ENCODE results near the gene MCM9.
A peak's percentile ranks its signal among the peaks of the same experiment; 100 is the strongest.

Gene MCM9

DNA sequence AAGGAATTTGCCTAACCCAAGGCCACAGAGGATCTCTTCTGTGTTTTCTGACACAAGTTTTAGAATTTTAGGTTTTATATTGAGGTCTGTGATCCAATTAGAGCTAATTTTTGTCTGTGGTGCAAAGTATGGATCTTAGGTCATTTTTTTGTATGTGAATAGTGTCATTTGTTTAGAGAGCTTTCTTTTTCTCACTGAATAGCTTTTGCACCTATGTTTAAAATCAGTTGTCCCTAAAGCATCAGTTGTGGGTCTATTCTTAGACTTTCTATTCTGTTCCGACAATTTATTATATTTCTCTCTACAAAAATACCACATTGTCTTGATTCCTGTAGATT, 341 bp upstream of the MCM9 start:
- TF ChIP-seq CTCF (IDR thresholded peaks at IDR 0.05) = no peak
- peak overlapping the region; percentile 93 to 95 for H3K27ac ChIP-seq
- peak overlapping the region; percentile 83 for H3K4me3 ChIP-seq
- DNase-seq (ENCODE audit: low spot score) = no peak

DNA sequence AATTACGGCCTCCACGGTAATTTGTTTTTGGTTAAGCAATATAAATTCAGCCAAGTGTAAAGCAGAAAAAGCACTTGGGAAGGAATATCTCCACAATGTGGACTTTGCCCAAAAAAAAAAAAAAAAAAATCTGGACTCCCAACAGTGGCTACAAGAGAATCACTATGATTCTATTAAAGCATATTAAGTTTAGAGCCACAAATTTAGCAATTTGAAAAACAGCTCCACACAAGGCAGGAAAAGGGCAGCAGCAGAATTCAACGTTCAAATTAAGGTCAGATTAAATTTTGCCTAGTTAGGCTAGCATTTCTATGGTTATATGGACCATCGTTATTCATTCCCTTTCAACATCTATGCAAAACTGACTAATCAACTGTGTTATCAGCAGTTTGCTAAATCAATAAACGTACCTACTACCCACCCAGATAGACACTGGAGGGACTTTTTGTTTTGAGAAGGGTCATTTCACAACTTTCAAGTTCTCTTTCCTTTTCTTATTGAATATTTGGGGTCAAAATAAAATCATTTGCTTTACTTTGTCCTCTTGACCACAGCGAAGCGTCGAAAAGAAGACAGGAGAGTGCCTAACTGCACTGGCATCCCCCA, 1.0 kb downstream of the MCM9 start:
- H3K4me3 ChIP-seq = peak overlapping the region; percentile 83
- TF ChIP-seq CTCF (IDR thresholded peaks at IDR 0.05) = no peak
- H3K27ac ChIP-seq = peak overlapping the region; percentile 93 to 95
- DNase-seq (ENCODE audit: low spot score) = no peak

DNA sequence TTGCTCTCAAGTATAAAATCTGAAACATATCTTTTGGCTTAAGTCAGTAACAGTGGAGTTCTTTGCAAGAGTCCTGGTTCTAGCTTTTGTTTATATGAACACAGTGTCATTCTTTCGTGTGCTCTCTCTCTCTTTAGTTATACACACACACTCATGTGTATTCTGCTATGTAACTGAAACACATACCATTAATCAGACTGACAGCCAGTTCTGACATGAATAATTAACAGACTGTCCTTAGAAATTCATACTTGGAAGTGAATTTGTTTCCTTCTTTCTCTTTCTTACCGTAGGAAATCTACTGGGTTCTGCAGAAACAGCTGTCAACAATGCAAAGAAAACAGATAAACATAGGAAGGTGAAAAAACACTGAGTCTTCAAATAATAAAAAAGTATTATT, 2.5 kb downstream of the MCM9 start:
- no peak for DNase-seq (ENCODE audit: low spot score)
- no peak for TF ChIP-seq CTCF (IDR thresholded peaks at IDR 0.05)
- no peak overlapping the region for H3K27ac ChIP-seq
- H3K4me3 ChIP-seq = no peak overlapping the region

- DNase-seq (ENCODE audit: low spot score) = no peak
- Histone ChIP-seq H3K27ac (no peak overlapping the region), H3K4me3 (no peak overlapping the region)
- no peak for TF ChIP-seq CTCF (IDR thresholded peaks at IDR 0.05)
Observed at GRCh38 chr6:118931436-118931835, 3.5 kb downstream of the MCM9 start.

- no peak overlapping the region for H3K4me3 ChIP-seq
- no peak for TF ChIP-seq CTCF (IDR thresholded peaks at IDR 0.05)
- no peak for DNase-seq (ENCODE audit: low spot score)
- no peak overlapping the region for H3K27ac ChIP-seq
Observed at GRCh38 chr6:118930680-118931079, 4.3 kb downstream of the MCM9 start.

GRCh38 chr6:118923035-118923434, 11.9 kb downstream of the MCM9 start:
- Histone ChIP-seq H3K4me3 (no peak overlapping the region), H3K27ac (no peak overlapping the region)
- DNase-seq (ENCODE audit: low spot score) = no peak
- no peak for TF ChIP-seq CTCF (IDR thresholded peaks at IDR 0.05)

DNA sequence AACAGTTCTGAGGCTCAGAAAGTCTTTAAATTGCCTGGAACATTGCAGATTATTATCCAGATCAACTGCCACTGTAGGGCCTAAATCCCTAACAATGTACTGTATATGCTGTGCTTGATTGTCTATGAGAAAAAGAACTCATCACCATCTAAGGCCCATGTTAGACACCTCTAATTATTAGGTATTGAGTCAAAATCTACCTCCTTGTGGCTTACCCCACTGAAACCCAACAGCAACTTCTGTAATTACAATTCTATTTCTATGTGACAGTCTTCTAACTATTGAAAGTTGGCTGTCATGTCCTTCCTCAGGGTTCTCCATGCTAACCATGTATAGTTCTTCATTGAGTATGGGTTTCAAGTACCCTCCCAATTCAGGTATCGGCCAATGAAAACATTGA, 13.9 kb downstream of the MCM9 start:
- DNase-seq (ENCODE audit: low spot score) = no peak
- no peak overlapping the region for H3K27ac ChIP-seq

More for the DNA sequence above, 13.9 kb downstream of the MCM9 start:
- no peak overlapping the region for H3K4me3 ChIP-seq
- TF ChIP-seq CTCF (IDR thresholded peaks at IDR 0.05) = no peak
